ENCODE results near the gene PRF1.

Gene PRF1

DNA sequence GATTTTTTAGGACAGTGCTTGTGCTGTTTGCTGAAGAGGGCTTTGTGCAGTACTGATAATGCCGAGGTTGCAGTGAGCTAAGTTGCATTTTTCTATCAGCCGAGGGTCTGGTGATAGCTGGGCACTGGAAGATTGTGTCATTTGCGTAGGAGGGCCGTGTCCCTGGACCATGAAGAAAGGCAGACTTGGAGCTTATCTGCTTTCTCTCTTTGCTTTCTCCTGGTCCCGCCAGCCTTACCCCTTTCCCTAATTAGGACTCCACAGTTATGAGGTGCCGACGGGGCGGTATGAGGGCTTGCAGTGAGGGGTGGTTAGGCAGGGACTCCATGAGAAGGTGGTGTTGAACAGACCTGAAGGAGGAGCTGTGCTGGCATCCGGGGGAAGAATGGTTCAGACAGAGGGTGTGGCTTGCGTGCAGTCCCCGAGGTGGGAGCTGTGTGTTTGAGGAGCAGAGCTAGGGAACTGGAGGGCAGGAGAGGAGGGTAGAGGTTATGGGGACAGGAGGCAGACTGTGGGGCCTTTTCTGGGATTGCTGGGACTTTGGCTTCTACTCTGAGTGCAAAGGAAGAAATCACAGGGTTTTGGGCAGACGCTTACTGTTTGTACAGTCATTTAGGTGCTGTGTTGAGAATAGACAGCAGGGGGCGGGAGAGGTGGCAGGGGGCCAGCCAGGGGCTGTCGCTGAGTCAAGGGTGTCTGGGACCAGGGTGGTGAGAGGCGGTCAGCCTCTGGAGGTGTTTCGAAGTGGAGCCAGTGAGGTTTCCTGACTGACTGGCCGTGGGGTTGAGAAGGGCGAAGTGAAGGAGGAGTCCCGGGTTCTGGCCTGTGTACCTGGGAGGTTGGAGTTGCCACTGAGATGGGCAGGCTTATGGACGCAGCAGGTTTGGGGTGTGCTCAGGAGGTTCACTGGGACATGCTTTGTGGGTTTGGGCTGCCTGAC lies 43.4 kb downstream of the PRF1 start:
- no peak for DNase-seq

GRCh38 chr10:70558295-70558694 lies 44.2 kb downstream of the PRF1 start:
- no peak for DNase-seq

GRCh38 chr10:70557876-70558275 lies 44.7 kb downstream of the PRF1 start:
- DNase-seq, result no peak

DNA sequence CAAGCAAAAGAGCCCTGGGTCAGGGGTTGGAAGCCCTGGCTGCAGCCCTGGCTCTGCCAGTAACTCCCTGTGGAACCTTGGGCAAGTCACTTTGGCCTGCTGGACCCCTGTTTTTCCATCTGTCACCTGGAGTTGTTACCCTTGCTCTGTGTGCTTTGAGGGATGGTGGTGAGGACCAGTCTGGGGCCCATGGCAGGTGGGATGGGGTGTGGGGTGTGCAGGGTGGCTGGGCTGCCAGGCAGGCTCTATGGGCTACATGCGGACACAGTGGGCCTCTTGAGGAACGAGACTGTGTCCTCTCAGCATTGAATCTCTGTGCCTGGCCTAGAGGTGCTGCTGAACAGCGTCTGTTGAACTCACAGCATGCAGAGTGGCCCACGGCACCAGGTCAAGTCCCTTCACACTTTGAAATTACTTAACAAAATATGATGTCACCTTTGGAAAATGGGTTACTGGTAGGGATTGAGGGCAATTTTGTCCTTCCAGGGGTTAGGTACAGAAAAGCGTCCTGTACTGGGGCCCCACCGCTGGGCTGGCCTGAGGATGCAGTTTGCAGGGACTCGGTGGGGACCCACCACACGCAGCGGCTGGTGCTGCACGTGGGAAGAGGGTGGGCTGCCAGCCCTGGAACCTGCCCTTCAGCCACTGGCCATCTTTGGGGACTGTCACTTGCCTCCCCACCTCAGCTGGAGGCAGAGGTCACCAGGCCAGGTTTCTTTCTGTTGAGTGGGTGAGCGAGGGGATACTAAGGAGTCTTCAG lies 45.3 kb downstream of the PRF1 start:
- no peak for DNase-seq

DNA sequence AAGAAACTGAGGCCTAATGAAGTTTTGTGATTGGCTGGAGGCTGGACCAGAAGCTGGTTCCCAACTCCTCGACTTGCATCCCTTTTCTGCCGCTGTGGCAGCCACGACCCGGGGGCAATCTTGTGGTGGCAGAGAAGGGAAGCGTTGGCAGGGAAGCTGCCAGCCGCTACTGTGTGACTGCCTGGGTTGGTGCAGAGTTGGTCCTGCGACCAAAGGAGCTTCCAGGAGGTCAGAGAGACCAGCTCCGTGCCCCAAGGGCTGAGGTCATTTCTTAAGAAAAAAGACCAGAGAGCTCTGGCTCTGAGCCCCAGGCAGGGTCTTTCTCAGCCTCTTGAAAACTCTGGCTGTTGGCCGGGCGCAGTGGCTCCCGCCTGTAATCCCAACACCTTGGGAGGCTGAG lies 47.2 kb downstream of the PRF1 start:
- DNase-seq, result no peak

DNA sequence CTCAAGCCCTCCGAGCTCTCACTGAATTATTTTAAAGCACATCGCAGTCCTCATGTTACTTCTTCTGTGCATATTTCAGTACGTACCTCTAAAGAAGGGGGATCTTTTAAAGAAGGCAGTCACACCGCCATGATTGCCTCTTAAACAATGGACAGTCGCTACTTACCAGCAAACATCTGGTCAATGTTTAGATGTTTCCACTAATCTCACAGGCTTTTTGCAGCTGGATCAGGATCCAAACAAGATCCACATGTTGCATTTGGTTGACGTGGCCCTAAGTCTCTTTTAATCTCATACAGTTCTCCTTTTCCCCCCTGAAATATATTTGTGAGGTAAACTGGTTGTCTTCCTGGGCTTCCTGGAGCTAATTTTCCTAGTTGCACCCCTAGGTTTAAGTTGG lies 50.0 kb downstream of the PRF1 start:
- DNase-seq, result no peak

GRCh38 chr10:70551971-70552422 lies 50.5 kb downstream of the PRF1 start:
- no peak for DNase-seq

DNA sequence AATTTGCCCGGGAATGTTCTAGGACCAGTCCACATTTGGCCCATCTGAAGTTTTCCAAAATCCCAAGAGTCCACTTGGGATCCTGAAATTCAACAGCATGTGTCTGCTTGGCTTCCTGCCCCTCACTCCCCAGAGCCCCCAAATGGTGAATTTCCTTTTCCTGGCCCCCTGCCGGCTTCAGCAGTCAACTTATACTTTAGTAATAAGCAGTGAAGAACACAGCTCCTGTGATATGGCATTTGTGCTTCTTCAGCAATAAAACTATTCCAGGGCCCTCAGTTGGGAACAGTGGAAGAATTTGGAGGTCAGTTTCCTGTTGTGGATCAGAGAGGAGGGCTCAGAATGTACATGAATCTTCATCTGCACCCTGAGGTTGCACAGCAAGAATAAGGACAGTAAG lies 51.1 kb downstream of the PRF1 start:
- no peak for DNase-seq

- no peak for DNase-seq
These were observed 52.1 kb downstream of the PRF1 start for GRCh38 chr10:70550459-70550858.

DNA sequence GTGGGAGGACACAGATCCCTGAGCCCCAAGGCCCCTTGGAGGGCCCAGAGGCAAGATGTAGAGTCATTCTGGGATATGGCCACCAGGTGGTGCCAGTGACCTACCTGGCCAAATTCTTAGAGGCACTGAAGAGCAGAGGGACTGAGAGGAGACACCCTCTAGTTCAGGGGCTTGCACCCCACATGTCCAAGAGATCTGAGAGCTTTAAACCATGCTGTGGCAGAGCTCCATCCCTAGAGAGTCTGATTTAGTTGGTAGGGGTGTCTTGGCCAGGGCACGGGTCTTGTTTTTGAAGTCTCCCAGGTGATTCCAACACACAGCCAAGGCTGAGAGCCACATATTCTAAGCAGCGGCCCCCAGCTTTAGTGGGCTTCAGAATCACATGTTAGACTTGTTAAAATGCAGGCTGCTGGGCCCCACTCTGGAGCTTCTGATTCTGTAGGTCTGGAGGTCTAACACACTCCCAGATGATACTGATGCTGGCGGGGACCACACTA lies 52.5 kb downstream of the PRF1 start:
- no peak for DNase-seq

DNA sequence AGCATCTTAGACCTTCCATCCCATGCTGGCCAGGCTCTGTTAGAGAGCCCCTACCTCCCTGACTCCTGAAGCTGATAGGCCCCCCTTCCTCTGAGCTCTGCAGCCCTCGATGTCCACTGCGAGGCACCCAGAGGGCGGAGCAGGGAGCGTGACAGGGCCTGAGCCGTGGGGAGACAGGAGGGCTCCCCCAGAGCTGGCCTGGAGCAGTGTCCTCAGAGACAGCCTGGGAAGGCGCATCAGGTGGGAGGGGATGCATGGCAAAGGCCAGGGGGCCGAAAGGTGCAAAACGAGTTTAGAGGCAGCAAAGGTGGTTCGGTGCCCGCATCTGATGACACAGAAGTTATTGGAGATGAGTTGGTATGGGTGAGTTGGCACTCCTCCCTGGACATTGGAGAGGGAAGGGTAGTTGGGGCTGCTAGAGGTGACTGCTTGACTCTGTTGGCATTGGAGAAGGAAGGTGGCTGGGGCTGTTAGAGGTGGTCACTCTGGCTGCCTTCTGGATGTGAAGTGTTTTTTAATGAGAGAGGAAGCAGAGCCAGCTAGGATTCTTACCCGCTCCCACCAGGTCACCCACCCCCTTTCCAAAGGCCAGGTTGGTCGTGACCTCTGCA lies 53.1 kb downstream of the PRF1 start:
- DNase-seq, result peak in 1 of 2 experiments; percentile 9
